ENCODE measurements around the gene PELI2. TPM values are rescaled to one million over a fixed set of nuclear protein-coding genes. Genes with fewer than 3 reads are reported as not detected.

The PELI2 gene
- total RNA-seq, 1 experiment from 2014 or later = 23.5 TPM

GRCh38 chr14:56341766-56342493 is 223.7 kb downstream of the PELI2 start:
- H3K27me3 Mint-ChIP-seq (ENCODE audit: low read depth) = no peaks in the 10 kb centered on the region
- no peaks in the 10 kb centered on the region for H3K9me3 Mint-ChIP-seq
- no peaks in the 10 kb centered on the region for H3K4me1 Mint-ChIP-seq
- ChIA-PET CTCF (interaction anchor here (0.9 to 1.4 kb wide), 2 partner anchors 133 to 895 kb away, joined by 3 read pairs; no protein-coding TSS in a partner anchor), POLR2A (no interaction called here)
- no peak overlapping the region for H3K27ac Mint-ChIP-seq
- DNase-seq (ENCODE audit: low spot score) (no peak), ATAC-seq (no peak)
- no peaks in the 10 kb centered on the region for H3K36me3 Mint-ChIP-seq
- H3K4me3 Mint-ChIP-seq = no peak overlapping the region
- TF ChIP-seq E2F1 (CRISPR knock-in tag; IDR thresholded peaks at IDR 0.05) (no peak), GRHL2 (CRISPR knock-in tag; IDR thresholded peaks at IDR 0.05; ENCODE audit: insufficient replicate concordance, severe bottlenecking) (no peak), RELA (CRISPR knock-in tag; IDR thresholded peaks at IDR 0.05; ENCODE audit: borderline replicate concordance) (no peak), FOXJ3 (CRISPR knock-in tag; IDR thresholded peaks at IDR 0.05; ENCODE audit: borderline replicate concordance) (no peak), TCF7 (CRISPR knock-in tag; IDR thresholded peaks at IDR 0.05; ENCODE audit: low read depth) (no peak), FOXP1 (CRISPR knock-in tag; IDR thresholded peaks at IDR 0.05; ENCODE audit: borderline replicate concordance) (no peak)

GRCh38 chr14:56342494-56342942 is 224.3 kb downstream of the PELI2 start:
- H3K4me1 Mint-ChIP-seq = no peaks in the 10 kb centered on the region
- no peaks in the 10 kb centered on the region for H3K9me3 Mint-ChIP-seq
- no peaks in the 10 kb centered on the region for H3K36me3 Mint-ChIP-seq
- no peak overlapping the region for H3K4me3 Mint-ChIP-seq
- DNase-seq (ENCODE audit: low spot score) (no peak), ATAC-seq (no peak)
- H3K27me3 Mint-ChIP-seq (ENCODE audit: low read depth) = no peaks in the 10 kb centered on the region
- ChIA-PET CTCF (interaction anchor here (0.7 to 1.4 kb wide), 3 partner anchors 132 to 896 kb away, joined by 3 read pairs; no protein-coding TSS in a partner anchor), POLR2A (no interaction called here)
- no peak overlapping the region for H3K27ac Mint-ChIP-seq
- TF ChIP-seq SP1 (CRISPR knock-in tag; conservative IDR thresholded peaks at IDR 0.05) (no peak), ARID4B (CRISPR knock-in tag; IDR thresholded peaks at IDR 0.05; ENCODE audit: borderline replicate concordance) (no peak), NR1H2 (CRISPR knock-in tag; IDR thresholded peaks at IDR 0.05) (no peak), AR (CRISPR knock-in tag; IDR thresholded peaks at IDR 0.05) (no peak), ZNF263 (CRISPR knock-in tag; IDR thresholded peaks at IDR 0.05; ENCODE audit: low read depth) (no peak), ELF4 (CRISPR knock-in tag; IDR thresholded peaks at IDR 0.05; ENCODE audit: low read depth) (no peak), ZBTB21 (CRISPR knock-in tag; IDR thresholded peaks at IDR 0.05; ENCODE audit: borderline replicate concordance) (no peak), NR2C2 (CRISPR knock-in tag; IDR thresholded peaks at IDR 0.05) (no peak), HMGA2 (CRISPR knock-in tag; IDR thresholded peaks at IDR 0.05) (no peak), GABPB1 (CRISPR knock-in tag; IDR thresholded peaks at IDR 0.05) (no peak), USF1 (CRISPR knock-in tag; IDR thresholded peaks at IDR 0.05) (no peak), NFYB (CRISPR knock-in tag; conservative IDR thresholded peaks at IDR 0.05; ENCODE audit: low read depth) (no peak), ATF6 (CRISPR knock-in tag; IDR thresholded peaks at IDR 0.05) (no peak), KAT7 (CRISPR knock-in tag; IDR thresholded peaks at IDR 0.05; ENCODE audit: borderline replicate concordance) (no peak), OVOL2 (CRISPR knock-in tag; IDR thresholded peaks at IDR 0.05; ENCODE audit: borderline replicate concordance) (no peak), TEAD1 (CRISPR knock-in tag; IDR thresholded peaks at IDR 0.05) (no peak), ZBTB43 (CRISPR knock-in tag; IDR thresholded peaks at IDR 0.05) (no peak)

Data from WTC11 (cell line).